GM12801 (cell line): ENCODE data around the gene NKD2.

Experiments used
- CTCF ChIP-seq: IDR thresholded peaks from one replicate; pipeline ENCODE4 v1.5.1; 2011; ENCODE audit warnings: control low read depth; ENCODE audit not compliant: insufficient read length; ENCODE audit errors: extremely low read depth

Gene NKD2

GRCh38 chr5:1021136-1021968 lies 12.8 kb downstream of the NKD2 start:
- TF ChIP-seq CTCF, result no peak

- TF ChIP-seq CTCF, result no peak
Measured at GRCh38 chr5:1026700-1027621, 18.4 kb downstream of the NKD2 start.

GRCh38 chr5:1027631-1028441 lies 19.2 kb downstream of the NKD2 start:
- TF ChIP-seq CTCF, result no peak

GRCh38 chr5:1028481-1029281 lies 20.1 kb downstream of the NKD2 start:
- TF ChIP-seq CTCF, result no peak

- no peak for TF ChIP-seq CTCF
Measured at GRCh38 chr5:1029282-1029944, 20.8 kb downstream of the NKD2 start.

GRCh38 chr5:1029945-1030625 lies 21.5 kb downstream of the NKD2 start:
- no peak for TF ChIP-seq CTCF
